ENCODE measurements around the gene SPACA6. TPM values are rescaled to one million over a fixed set of nuclear protein-coding genes. Genes with fewer than 3 reads are reported as not detected.
A peak's percentile ranks its signal among the peaks of the same experiment; 100 is the strongest.

The SPACA6 gene
- total and polyA plus RNA-seq, 2 experiments from 2014 or later, result 7.7 to 8.0 TPM

DNA sequence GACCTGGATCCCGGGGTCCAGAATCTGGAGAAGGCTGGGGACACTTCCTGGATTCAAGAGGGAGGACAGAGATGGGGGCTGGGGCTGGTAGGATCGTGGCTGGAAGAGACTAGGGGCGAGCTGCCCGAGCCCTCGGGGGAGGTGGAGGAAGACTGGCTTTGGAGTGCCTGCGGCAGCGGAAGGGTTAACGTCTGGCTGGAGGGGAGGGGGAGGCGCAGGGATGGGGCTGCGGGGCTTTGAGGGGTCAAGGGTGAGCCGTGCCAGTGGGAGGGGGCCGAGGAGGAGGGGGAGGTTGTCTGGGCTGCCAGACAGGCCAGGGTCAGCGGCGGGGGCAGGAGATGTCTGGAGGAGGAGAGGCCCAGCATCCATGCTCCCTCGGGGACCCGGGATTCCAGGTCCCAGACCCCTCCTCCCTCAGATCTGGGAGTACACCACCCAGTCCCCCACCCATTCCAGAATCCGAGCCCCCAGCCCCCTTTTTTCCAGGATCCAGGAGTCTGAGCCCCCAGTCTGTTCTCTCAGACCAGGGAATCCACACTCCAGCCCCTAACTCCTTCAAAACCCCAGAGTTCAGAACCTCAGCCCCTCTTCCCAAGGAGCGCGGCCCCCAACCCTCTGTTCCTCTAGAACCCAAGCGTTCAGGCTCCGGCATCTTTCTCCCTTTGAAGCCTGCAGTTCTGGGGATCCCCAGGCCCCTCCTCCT, 3.2 kb upstream of the SPACA6 start:
- no peaks in the 10 kb centered on the region for H3K36me3 ChIP-seq (ENCODE audit: low read depth)
- DNase-seq, result peak; percentile 51
- H2AFZ ChIP-seq, result no peak overlapping the region
- H3K27ac ChIP-seq, result peak overlapping the region; percentile 83
- WGBS, 2 experiments (ENCODE audit: low coverage in 1 of 2, low lambda C conversion rate in 2 of 2, missing lambda C conversion rate in 2 of 2), result 0 to 1% methylated on average over 7 to 21 of the region's 21 CpGs
- peak overlapping the region; percentile 91 for H3K9ac ChIP-seq
- H3F3A ChIP-seq (ENCODE audit: insufficient read depth), result peaks cover 29% of the 10 kb centered on the region
- TF ChIP-seq EZH2 (IDR thresholded peaks at IDR 0.05; ENCODE audit: insufficient read depth, poor library complexity, severe bottlenecking) (no peak), EZH2phosphoT487 (IDR thresholded peaks at IDR 0.05; ENCODE audit: insufficient read depth, low read depth) (no peak)
- H4K20me1 ChIP-seq (ENCODE audit: insufficient read depth), result peaks cover 6% of the 10 kb centered on the region; the same call in 1 of the 2 replicates
- H3K79me2 ChIP-seq (ENCODE audit: insufficient read depth), result peaks cover 70% of the 10 kb centered on the region
- H3K4me3 ChIP-seq, result peak overlapping the region; percentile 87
- H3K4me2 ChIP-seq (ENCODE audit: unreplicated experiment), result peak overlapping the region; percentile 79
- H3K9me2 ChIP-seq (ENCODE audit: insufficient read depth), result no peaks in the 10 kb centered on the region
- no peaks in the 10 kb centered on the region for H3K9me3 ChIP-seq (ENCODE audit: low read depth)
- peaks cover 33% of the 10 kb centered on the region for H3K4me1 ChIP-seq (ENCODE audit: insufficient read depth)
- no peaks in the 10 kb centered on the region for H3K27me3 ChIP-seq (replicated peaks; ENCODE audit: insufficient read depth)
- in situ Hi-C loops (cut with MboI), result no loop called here

GRCh38 chr19:51690454-51691073, 2.6 kb upstream of the SPACA6 start:
- H3K9me3 ChIP-seq (ENCODE audit: low read depth), result no peaks in the 10 kb centered on the region
- peak overlapping the region; percentile 83 for H3K27ac ChIP-seq
- TF ChIP-seq EZH2 (IDR thresholded peaks at IDR 0.05; ENCODE audit: insufficient read depth, poor library complexity, severe bottlenecking) (no peak), EZH2phosphoT487 (IDR thresholded peaks at IDR 0.05; ENCODE audit: insufficient read depth, low read depth) (no peak)
- peaks cover 29% of the 10 kb centered on the region for H3F3A ChIP-seq (ENCODE audit: insufficient read depth)
- in situ Hi-C loops (cut with MboI), result no loop called here
- 1 to 2% methylated on average over 7 to 21 of the region's 21 CpGs for WGBS, 2 experiments (ENCODE audit: low coverage in 1 of 2, low lambda C conversion rate in 2 of 2, missing lambda C conversion rate in 2 of 2)
- H3K79me2 ChIP-seq (ENCODE audit: insufficient read depth), result peaks cover 76% of the 10 kb centered on the region
- no peaks in the 10 kb centered on the region; the same call in 1 of the 2 replicates for H3K36me3 ChIP-seq (ENCODE audit: low read depth)
- H3K9me2 ChIP-seq (ENCODE audit: insufficient read depth), result no peaks in the 10 kb centered on the region
- no peak overlapping the region for H2AFZ ChIP-seq
- DNase-seq, result peak; percentile 80
- H4K20me1 ChIP-seq (ENCODE audit: insufficient read depth), result peaks cover 6% of the 10 kb centered on the region; the same call in 1 of the 2 replicates
- no peaks in the 10 kb centered on the region for H3K27me3 ChIP-seq (replicated peaks; ENCODE audit: insufficient read depth)
- H3K4me1 ChIP-seq (ENCODE audit: insufficient read depth), result peaks cover 33% of the 10 kb centered on the region
- H3K4me2 ChIP-seq (ENCODE audit: unreplicated experiment), result peak overlapping the region; percentile 79
- peak overlapping the region; percentile 87 for H3K4me3 ChIP-seq
- H3K9ac ChIP-seq, result peak overlapping the region; percentile 91

DNA sequence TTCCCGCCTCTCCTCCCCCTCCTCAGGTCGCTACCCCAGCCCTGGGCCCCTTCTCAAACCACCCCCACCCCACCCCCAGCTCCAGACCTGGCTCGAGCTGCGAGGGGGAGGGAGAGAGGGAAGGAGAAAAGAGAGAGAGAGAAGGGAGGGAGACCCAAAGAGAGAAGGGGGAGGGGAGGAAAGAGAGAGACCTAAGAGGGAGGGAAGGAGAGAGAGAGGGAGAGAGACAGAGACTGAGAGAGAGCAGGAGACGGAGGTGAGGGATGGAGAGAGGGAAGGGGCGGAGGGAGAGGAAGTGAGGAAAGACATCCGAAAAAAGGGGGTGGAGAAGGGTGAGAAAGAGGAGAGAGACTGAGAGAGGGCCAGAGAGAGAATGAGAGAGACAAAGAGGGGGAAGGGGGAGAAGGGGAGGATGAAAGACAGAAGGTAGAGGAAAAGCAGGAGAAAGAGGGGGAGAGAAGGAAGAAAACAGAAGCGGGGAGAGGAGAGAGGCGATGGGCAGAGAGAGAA, 2.0 kb upstream of the SPACA6 start:
- H3K9me2 ChIP-seq (ENCODE audit: insufficient read depth), result no peaks in the 10 kb centered on the region
- H3K36me3 ChIP-seq (ENCODE audit: low read depth), result no peaks in the 10 kb centered on the region; the same call in 1 of the 2 replicates
- peak; percentile 54 for DNase-seq
- peaks cover 23% of the 10 kb centered on the region for H3F3A ChIP-seq (ENCODE audit: insufficient read depth)
- peak overlapping the region; percentile 91 for H3K9ac ChIP-seq
- peaks cover 6% of the 10 kb centered on the region; the same call in 1 of the 2 replicates for H4K20me1 ChIP-seq (ENCODE audit: insufficient read depth)
- TF ChIP-seq EZH2phosphoT487 (IDR thresholded peaks at IDR 0.05; ENCODE audit: insufficient read depth, low read depth) (no peak), EZH2 (IDR thresholded peaks at IDR 0.05; ENCODE audit: insufficient read depth, poor library complexity, severe bottlenecking) (no peak)
- peaks cover 29% of the 10 kb centered on the region for H3K4me1 ChIP-seq (ENCODE audit: insufficient read depth)
- H3K79me2 ChIP-seq (ENCODE audit: insufficient read depth), result peaks cover 82% of the 10 kb centered on the region
- H3K27ac ChIP-seq, result peak overlapping the region; percentile 83
- in situ Hi-C loops (cut with MboI), result no loop called here
- 10 to 25% methylated on average over 2 to 9 of the region's 9 CpGs for WGBS, 2 experiments (ENCODE audit: low coverage in 1 of 2, low lambda C conversion rate in 2 of 2, missing lambda C conversion rate in 2 of 2)
- peak overlapping the region; percentile 79 for H3K4me2 ChIP-seq (ENCODE audit: unreplicated experiment)
- H2AFZ ChIP-seq, result no peak overlapping the region
- no peaks in the 10 kb centered on the region for H3K27me3 ChIP-seq (replicated peaks; ENCODE audit: insufficient read depth)
- peak overlapping the region; percentile 87 for H3K4me3 ChIP-seq
- no peaks in the 10 kb centered on the region for H3K9me3 ChIP-seq (ENCODE audit: low read depth)

DNA sequence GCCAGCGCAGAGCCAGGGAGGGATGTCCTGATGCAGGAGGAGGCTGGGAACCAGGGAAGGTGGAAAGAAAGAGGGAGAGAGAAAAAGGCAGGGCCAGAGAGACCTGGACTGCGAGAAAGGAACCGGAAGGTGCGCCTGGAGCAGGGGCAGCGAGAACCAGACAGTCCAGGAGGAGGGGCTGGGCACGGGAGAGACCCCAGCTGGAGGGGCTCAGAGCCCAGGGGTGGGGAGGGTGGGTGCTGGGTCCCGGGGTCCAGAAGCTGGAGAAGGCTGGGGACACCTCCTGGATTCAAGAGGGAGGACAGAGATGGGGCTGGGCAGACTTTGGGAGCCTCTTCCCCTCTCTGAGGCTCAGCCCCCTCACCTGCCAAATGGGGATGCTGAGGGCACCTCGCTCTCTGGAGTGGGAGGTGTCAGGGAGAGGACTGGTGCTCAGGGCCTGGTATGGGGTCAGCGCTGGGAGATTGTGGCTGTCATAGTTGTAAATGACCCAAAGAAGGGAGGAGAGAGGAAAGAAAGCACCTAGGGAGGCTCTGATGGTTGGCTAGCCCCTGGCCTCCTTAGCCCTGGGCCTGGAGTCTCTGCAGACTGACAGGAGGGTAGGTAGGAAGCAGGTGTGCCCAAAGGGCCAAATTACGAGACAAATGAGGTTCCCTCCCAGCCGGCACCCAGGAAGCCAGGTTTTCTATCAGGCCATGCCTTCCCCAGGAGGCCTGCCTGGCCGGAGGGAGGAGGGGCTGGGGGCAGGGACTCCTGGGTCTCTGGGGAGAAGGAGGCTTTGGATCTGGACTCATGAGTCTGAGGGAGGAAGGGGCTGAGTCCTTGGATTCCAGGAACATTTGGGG, 1.3 kb upstream of the SPACA6 start:
- in situ Hi-C loops (cut with MboI), result no loop called here
- H4K20me1 ChIP-seq (ENCODE audit: insufficient read depth), result peaks cover 6% of the 10 kb centered on the region; the same call in 1 of the 2 replicates
- peak; percentile 47 for DNase-seq
- no peaks in the 10 kb centered on the region for H3K9me3 ChIP-seq (ENCODE audit: low read depth)
- H3K36me3 ChIP-seq (ENCODE audit: low read depth), result no peaks in the 10 kb centered on the region; the same call in 1 of the 2 replicates
- no peaks in the 10 kb centered on the region for H3K9me2 ChIP-seq (ENCODE audit: insufficient read depth)
- peak overlapping the region; percentile 87 for H3K4me3 ChIP-seq
- peaks cover 85% of the 10 kb centered on the region for H3K79me2 ChIP-seq (ENCODE audit: insufficient read depth)
- H3F3A ChIP-seq (ENCODE audit: insufficient read depth), result peaks cover 18% of the 10 kb centered on the region
- H3K9ac ChIP-seq, result peak overlapping the region; percentile 91
- peaks cover 23% of the 10 kb centered on the region for H3K4me1 ChIP-seq (ENCODE audit: insufficient read depth)
- H3K27ac ChIP-seq, result no peak overlapping the region
- H3K4me2 ChIP-seq (ENCODE audit: unreplicated experiment), result peak overlapping the region; percentile 79
- WGBS, 2 experiments (ENCODE audit: low coverage in 1 of 2, low lambda C conversion rate in 2 of 2, missing lambda C conversion rate in 2 of 2), result 23 to 38% methylated on average over 7 to 12 of the region's 12 CpGs
- no peak overlapping the region for H2AFZ ChIP-seq
- TF ChIP-seq EZH2phosphoT487 (IDR thresholded peaks at IDR 0.05; ENCODE audit: insufficient read depth, low read depth), result no peak
- no peak for TF ChIP-seq EZH2 (IDR thresholded peaks at IDR 0.05; ENCODE audit: insufficient read depth, poor library complexity, severe bottlenecking)
- no peaks in the 10 kb centered on the region for H3K27me3 ChIP-seq (replicated peaks; ENCODE audit: insufficient read depth)
